Activated CD8-positive, alpha-beta memory T cell treated with anti-CD3 and anti-CD28 coated beads for 24 hours (primary cell): ENCODE measurements around the gene ACAD8.
"Not testable (repeated sequence)": the region's sequence is repeated elsewhere in the genome, so short reads cannot be mapped to it uniquely, and the experiment has no call there.

Experiments
- DNase-seq: peaks from one replicate; pipeline ENCODE4 v3.0.0-alpha.2; 2020

ACAD8 gene

DNA sequence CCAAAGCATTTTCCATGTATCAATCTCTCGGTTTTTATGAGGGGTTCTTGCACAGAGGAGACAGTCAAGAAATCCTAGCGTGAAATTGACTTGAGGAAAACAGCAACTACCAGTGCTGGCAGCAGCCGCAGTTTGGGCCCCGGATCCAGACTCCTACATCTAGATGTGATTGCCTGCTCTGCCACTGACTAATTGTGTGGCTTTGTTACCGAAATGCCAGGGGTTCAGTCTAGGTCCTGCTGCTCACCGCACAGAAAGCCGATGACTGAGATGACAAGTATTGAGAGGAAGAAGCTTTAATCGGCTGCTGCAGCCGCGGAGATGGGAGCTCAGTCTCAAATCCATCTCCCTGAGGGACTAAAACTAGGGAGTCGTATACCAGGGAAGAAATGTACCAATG lies 14.6 kb downstream of the ACAD8 start:
- no peak for DNase-seq

DNA sequence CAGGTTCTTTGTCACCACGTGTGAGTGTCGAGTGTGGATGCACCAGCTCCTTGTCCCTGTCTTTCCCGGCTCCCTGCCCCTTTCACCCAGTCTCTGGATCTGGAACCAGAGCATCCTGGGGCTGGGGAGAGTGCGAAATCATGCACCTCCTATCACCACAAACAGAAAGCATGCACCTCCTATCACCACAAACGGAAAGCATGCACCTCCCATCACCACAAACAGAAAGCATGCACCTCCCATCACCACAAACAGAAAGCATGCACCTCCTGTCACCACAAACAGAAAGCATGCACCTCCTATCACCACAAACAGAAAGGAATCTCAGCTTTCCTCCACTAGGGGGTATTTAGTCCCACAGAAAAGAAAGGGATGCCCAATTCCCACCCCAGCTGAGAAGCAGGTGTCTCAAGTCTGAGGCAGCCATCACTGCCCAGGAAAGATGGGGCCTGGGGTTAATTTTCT lies 16.9 kb downstream of the ACAD8 start:
- no peak for DNase-seq

GRCh38 chr11:134271978-134272377 lies 18.6 kb downstream of the ACAD8 start:
- DNase-seq = no peak

GRCh38 chr11:134272381-134273316 lies 19.3 kb downstream of the ACAD8 start:
- no peak for DNase-seq

GRCh38 chr11:134273317-134273712 lies 19.9 kb downstream of the ACAD8 start:
- DNase-seq = no peak

DNA sequence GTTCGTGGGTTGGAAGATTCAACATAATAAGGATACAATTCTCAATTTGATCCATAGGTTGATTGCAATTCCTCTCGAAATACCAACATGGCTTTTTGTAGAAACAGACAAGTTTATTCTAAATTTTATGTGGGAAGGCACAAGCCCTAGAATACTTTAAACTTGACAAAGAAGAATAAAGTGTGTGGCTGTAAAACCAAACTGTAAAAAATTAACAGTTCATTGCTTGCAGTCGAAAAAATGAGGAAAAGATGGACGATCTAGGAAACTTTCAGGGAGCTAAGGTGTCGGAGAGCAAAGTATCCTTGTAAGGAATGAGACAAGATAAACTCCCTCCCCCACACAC lies 21.8 kb downstream of the ACAD8 start:
- DNase-seq = no peak

DNA sequence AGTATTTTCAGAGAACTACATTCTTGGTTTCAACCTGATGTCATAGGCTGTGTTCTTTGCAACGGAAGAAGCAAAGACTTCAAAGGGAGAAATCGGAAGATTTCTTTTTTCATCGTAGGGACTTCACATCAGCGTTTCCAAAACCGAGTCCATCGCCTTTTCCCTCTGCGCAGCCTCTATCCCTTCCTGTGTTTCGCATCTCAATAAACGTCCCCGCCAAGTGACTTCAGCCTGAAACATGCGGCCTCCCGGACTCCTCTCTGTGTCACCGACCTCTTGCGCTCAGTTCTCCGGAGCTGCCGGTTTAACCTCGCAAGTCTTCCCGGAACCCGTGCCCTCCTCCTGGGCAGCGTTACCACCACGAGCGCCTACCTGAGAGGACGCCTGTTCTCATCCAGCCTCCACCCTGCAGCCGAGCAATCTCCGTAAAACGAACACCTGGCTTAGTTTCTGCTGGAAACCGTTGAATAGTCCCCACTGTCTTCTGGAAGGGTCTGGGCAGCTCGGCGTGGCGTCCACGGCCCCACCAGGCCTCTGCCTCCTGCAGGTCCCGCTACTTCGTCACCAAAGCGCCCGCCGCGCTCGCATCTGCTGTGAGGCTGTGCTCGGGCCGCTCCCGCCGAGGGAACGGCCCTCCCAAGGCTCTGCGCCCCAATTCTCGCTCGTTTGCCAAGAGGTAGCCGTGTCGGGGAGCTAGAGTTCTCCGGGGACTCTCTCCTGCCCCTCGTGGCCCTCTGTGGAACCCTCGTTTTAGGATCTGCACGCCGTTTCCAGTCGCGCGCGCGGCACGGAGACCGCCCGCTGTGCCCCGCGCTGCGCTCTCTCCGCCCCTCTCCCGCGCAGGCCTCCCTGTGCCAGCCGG lies 22.4 kb downstream of the ACAD8 start, which contains the start of gene GLB1L3:
Gene GLB1L3, plus strand, starts transcription at position 846 of the 862 bp plus-strand sequence. CDS start 362 bp downstream, outside the sequence.
- peak; percentile 89 for DNase-seq

- no peak for DNase-seq
Measured at GRCh38 chr11:134276396-134277182, 23.2 kb downstream of the ACAD8 start.

- DNase-seq = peak; percentile 54
Measured at GRCh38 chr11:134277183-134278001, 24.0 kb downstream of the ACAD8 start.

- DNase-seq = peak; percentile 37
Measured at GRCh38 chr11:134278356-134278755, 25.0 kb downstream of the ACAD8 start.

- not testable (repeated sequence) for DNase-seq
Measured at GRCh38 chr11:134281635-134282034, 28.3 kb downstream of the ACAD8 start.

GRCh38 chr11:134282121-134283045 lies 29.0 kb downstream of the ACAD8 start:
- DNase-seq = peak; percentile 37

- DNase-seq = no peak
Measured at GRCh38 chr11:134283461-134284230, 30.3 kb downstream of the ACAD8 start.

DNA sequence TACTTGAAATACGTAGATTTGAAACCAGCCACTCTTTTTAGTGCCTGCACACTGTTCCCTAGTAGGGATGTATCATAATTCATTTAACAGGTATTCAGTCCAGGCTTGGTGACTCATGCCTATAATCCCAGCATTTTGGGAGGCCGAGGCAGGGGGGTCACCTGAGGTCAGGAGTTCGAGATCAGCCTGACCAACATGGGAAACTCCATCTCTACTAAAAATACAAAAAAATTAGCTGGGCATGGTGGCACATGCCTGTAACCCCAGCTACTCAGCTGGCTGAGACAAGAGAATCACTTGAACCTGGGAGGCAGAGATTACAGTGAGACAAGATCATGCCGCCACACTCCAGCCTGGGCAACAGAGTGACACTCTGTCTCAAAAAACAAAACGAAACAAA lies 31.0 kb downstream of the ACAD8 start:
- DNase-seq = not testable (repeated sequence)

DNA sequence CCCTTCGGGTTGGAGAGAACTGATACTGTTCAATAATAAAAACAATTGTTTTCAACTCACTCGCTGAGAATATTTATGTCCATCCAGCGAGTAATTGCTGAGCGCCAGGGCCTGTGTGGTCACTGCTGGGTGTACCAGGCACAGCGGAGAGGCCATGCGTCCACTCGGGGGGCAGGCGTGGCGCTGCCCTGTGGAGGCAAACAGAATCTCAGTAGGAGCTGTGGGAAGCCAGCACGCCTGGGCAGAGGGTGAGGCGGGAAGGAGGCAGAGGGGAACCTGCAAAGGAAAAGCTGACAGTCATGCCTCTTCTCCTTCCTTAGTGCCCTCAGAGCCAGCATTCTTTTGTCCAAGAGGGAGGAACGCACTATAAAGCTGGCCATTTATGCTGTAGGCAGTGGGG lies 34.2 kb downstream of the ACAD8 start:
- DNase-seq = no peak

DNA sequence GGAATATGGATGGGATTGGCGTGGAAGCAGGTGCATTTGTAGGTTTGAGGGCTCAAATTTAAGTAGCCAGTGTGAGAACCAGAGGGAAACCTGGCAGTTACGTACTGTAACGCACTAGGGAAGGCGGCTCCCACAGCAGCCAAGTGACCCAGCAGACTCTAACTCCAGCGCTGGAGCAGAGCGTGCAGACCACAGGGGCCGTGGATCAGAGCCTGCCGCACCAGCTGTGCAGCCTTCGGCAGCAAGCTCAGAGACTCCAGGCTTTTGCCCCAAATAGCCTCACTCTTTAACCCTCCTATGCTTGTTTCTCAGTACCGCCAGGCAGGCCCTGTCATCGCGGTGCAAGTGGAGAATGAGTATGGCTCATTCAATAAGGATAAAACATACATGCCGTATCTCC lies 35.1 kb downstream of the ACAD8 start:
- no peak for DNase-seq

- DNase-seq = no peak
Measured at GRCh38 chr11:134289167-134289566, 35.8 kb downstream of the ACAD8 start.

DNA sequence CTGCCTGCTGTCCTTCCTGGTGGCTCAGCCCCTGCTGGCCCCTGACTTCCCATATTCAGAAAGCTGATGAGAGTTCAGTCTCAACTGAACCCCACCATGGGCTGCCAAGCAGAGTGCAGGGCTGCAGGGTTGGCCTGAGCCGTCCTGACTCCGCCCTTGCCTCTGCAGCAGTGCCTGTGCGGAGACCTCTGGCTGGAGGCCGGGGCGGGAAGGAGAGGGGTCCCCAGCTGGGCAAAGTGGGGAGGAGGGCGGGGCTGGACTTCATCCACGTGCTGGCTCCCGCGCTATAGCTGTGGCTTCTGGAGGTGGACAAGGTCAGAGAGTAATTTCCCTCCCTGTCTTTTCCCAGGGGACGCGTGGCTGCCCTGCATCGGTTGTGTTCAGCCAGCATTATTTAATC lies 36.4 kb downstream of the ACAD8 start:
- DNase-seq = peak; percentile 41

DNA sequence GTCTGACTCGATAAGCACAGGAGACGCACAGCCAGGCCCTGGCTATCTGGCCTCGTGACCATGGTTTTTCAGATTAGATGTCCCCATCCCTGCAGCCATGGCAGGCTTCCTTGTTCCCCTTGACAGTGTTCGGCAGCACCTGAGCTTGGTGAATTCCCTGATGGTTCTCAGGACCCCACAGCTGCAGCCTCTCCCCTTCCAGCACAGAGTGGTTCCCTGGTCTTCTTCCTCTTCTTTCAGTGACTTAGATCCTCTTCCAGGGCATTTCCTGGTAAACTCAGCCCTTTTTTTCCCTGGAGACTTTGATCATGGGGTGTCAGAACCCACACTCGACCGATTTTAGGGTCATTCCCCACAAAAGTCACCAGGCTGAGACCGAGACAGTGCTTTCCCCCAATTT lies 37.3 kb downstream of the ACAD8 start:
- peak; percentile 40 for DNase-seq

DNA sequence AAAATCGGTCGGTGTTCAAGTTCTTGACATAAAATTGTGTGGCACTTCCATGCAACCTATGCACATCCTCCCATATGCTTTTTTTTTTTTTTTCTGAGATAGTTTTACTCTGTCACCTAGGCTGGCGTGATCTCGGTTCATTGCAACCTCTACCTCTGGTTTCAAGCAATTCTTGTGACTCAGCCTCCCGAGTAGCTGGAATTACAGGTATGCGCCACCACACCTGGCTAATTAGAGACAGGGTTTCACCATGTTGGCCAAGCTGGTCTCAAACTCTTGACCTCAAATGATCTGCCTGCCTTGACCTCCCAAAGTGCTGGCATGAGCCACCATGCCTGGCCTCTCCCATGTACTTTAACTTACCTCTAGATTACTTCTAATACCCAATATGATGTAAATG lies 37.8 kb downstream of the ACAD8 start:
- no peak for DNase-seq
